SH-SY5Y (cell line): ENCODE measurements around the gene CHDH.

Experiments used
- GATA2 ChIP-seq: IDR thresholded peaks from 2 replicates; pipeline ENCODE4 v1.6.1; 2011; ENCODE audit warnings: mild to moderate bottlenecking, low read depth, low read length
- GATA3 ChIP-seq: IDR thresholded peaks from 2 replicates; pipeline ENCODE4 v1.6.1; 2011; ENCODE audit warnings: low read depth, mild to moderate bottlenecking, low read length, moderate library complexity

DNA sequence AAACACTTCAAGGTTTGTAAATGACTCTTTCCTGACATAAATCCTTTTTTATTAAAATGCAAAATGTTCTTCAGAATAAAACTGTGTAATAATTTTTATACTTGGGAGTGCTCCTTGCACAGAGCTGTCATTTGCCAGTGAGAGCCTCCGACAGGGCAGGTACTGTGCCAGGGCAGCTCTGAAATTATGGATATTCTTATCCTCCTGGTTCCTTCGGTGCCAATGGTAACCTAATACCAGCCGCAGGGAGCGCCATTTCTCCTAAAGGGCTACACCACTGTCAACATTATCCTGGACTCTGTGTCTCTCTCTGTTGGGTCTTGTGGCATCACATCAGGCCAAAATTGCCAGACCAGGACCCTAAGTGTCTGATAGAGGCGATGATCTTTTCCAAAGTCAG, 33.0 kb downstream of the CHDH start:
- TF ChIP-seq GATA2 (no peak), GATA3 (no peak)
